Suprapubic skin (tissue), 4 donors: ENCODE data around the gene NDUFV2.

Source experiments
- CTCF ChIP-seq, 2 donors: fragments of 200-600 bp in 1 of 2; fragments of 450-650 bp in 1 of 2; sonication (generic) in 1 of 2; IDR thresholded peaks; one replicate each; pipeline ENCODE4 v1.5.1; 2016 to 2019; ENCODE audit warnings: antibody characterized with exemption in 2 of 2, mild to moderate bottlenecking in 1 of 2, moderate library complexity in 1 of 2
- EP300 ChIP-seq: sonication (generic); formaldehyde crosslinking; IDR thresholded peaks from one replicate; pipeline ENCODE4 v1.6.1; 2017; ENCODE audit warnings: antibody characterized with exemption
- POLR2A ChIP-seq, 2 donors: fragments of 450-650 bp; IDR thresholded peaks; one replicate each; pipeline ENCODE4 v1.6.1; 2017; ENCODE audit warnings: antibody characterized with exemption in 2 of 2, mild to moderate bottlenecking in 2 of 2, moderate library complexity in 2 of 2
- POLR2AphosphoS5 ChIP-seq, 3 donors: sonication (generic); formaldehyde crosslinking; IDR thresholded peaks; one replicate each; pipeline ENCODE4 v1.6.1; 2017; ENCODE audit warnings: antibody characterized with exemption in 3 of 3

GRCh38 chr18:9058406-9058805, 44.1 kb upstream of the NDUFV2 start:
- TF ChIP-seq CTCF (IDR thresholded peaks at IDR 0.05) (no peak), POLR2AphosphoS5 (IDR thresholded peaks at IDR 0.05) (no peak), POLR2A (IDR thresholded peaks at IDR 0.05) (no peak), EP300 (no peak)
